AG09309 (cell line): ENCODE data around the gene C19orf47.

Experiments
- DNase-seq: peaks from one replicate; pipeline ENCODE4 v3.0.0-alpha.2; 2010; ENCODE audit warnings: low read depth
- H3K4me3 ChIP-seq: 2 replicates; pipeline ENCODE4 v1.5.1; 2011; ENCODE audit warnings: mild to moderate bottlenecking, low read depth, low read length, moderate library complexity; ENCODE audit not compliant: control insufficient read depth
- CTCF ChIP-seq: IDR thresholded peaks from 2 replicates; pipeline ENCODE4 v1.5.1; 2011; ENCODE audit warnings: mild to moderate bottlenecking, low read depth, low read length, inconsistent platforms; ENCODE audit not compliant: insufficient read depth, control insufficient read depth; ENCODE audit errors: missing control alignments

The C19orf47 gene

GRCh38 chr19:40348125-40348913 is at the start of gene C19orf47, which contains the start of gene PLD3:
Gene C19orf47, minus strand, starts transcription at chr19:40348397. Its CDS starts 6,540 bp downstream, at chr19:40341857.
Gene PLD3, plus strand, starts transcription at chr19:40348695. Its CDS starts 17,789 bp downstream, at chr19:40366484.
- H3K4me3 ChIP-seq, result peak within 1 kb of the TSS; percentile 86
- no peak for TF ChIP-seq CTCF
- peak; percentile 94 for DNase-seq

GRCh38 chr19:40397568-40397906 is 49.3 kb upstream of the C19orf47 start:
- no peak for TF ChIP-seq CTCF
- H3K4me3 ChIP-seq, result no peak overlapping the region
- no peak for DNase-seq

- TF ChIP-seq CTCF, result no peak
- no peak for DNase-seq
- no peak overlapping the region for H3K4me3 ChIP-seq
Observed at GRCh38 chr19:40396886-40397567, 48.8 kb upstream of the C19orf47 start.

GRCh38 chr19:40395956-40396355 is 47.8 kb upstream of the C19orf47 start:
- no peak overlapping the region for H3K4me3 ChIP-seq
- no peak for DNase-seq
- TF ChIP-seq CTCF, result no peak

GRCh38 chr19:40394816-40395210 is 46.6 kb upstream of the C19orf47 start:
- no peak for TF ChIP-seq CTCF
- no peak overlapping the region for H3K4me3 ChIP-seq
- no peak for DNase-seq

GRCh38 chr19:40393894-40394815 is 46.0 kb upstream of the C19orf47 start:
- DNase-seq, result no peak
- no peak for TF ChIP-seq CTCF
- H3K4me3 ChIP-seq, result no peak overlapping the region
